ENCODE measurements around the gene ADGRD1.

DNA sequence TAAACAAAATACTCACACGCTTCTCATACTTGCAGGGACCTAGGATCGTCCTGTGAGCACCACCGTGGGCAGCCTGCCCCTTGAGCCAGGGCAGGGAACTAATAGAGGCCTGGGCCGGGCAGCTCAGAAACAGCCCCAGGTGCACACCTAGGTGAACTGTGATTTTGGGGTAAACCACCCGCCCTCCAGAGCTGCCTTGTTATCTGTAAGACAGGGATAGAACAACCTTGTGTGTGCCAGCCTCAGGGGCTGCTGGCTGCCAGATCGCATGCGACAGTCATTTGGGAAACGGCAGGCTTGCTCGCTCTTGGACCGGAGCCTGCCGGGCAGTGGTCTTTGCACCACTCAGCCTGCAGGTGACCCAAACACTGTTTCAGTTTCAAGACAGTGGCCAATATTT, 86.8 kb downstream of the ADGRD1 start:
- no peak for TF ChIP-seq RAD21 (IDR thresholded peaks at IDR 0.05; ENCODE audit: low read depth)
- TF ChIP-seq, protein P1, sequence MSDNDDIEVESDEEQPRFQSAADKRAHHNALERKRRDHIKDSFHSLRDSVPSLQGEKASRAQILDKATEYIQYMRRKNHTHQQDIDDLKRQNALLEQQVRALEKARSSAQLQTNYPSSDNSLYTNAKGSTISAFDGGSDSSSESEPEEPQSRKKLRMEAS (IDR thresholded peaks at IDR 0.05), result no peak
- TF ChIP-seq YY1 (IDR thresholded peaks at IDR 0.05; ENCODE audit: low read depth), result no peak
- TF ChIP-seq EGR1 (IDR thresholded peaks at IDR 0.05), result no peak
- no peak for TF ChIP-seq CREB1 (IDR thresholded peaks at IDR 0.05; ENCODE audit: low read depth)
- TF ChIP-seq TCF12 (IDR thresholded peaks at IDR 0.05; ENCODE audit: low read depth), result no peak
- no peak for TF ChIP-seq TAF1 (IDR thresholded peaks at IDR 0.05; ENCODE audit: low read depth)
- no peak for TF ChIP-seq EP300 (IDR thresholded peaks at IDR 0.05; ENCODE audit: borderline replicate concordance)
